DOHH2 (cell line): ENCODE results near the gene ELAVL1.

Experiments used
- H3F3A ChIP-seq: fragments of 200-600 bp; sonication (generic), shearing (Covaris generic); 2 replicates; pipeline ENCODE4 v1.6.0; 2016; ENCODE audit warnings: antibody characterized with exemption, mild to moderate bottlenecking; ENCODE audit not compliant: control insufficient read depth, insufficient read depth
- H3K27ac ChIP-seq: fragments of 200-600 bp; sonication (generic); 2 replicates; pipeline ENCODE4 v1.5.1; 2014; ENCODE audit warnings: low read depth, mild to moderate bottlenecking, low read length, moderate library complexity
- H3K27me3 ChIP-seq: fragments of 200-600 bp; sonication (generic); 2 replicates; pipeline ENCODE4 v1.6.1; 2014; ENCODE audit warnings: mild to moderate bottlenecking, low read length, mixed read lengths; ENCODE audit not compliant: control insufficient read depth
- H3K36me3 ChIP-seq: fragments of 200-600 bp; sonication (generic); 2 replicates; pipeline ENCODE4 v1.6.1; 2014; ENCODE audit warnings: mild to moderate bottlenecking, low read length, moderate library complexity, mixed read lengths; ENCODE audit not compliant: control insufficient read depth
- H3K4me1 ChIP-seq: fragments of 200-600 bp; sonication (generic); 2 replicates; pipeline ENCODE4 v1.6.1; 2014; ENCODE audit warnings: mild to moderate bottlenecking, low read length, mixed read lengths; ENCODE audit not compliant: control insufficient read depth
- H3K4me2 ChIP-seq: fragments of 200-600 bp; sonication (generic); 2 replicates; pipeline ENCODE4 v1.6.0; 2014; ENCODE audit warnings: mild to moderate bottlenecking, low read length, moderate library complexity
- H3K4me3 ChIP-seq: fragments of 200-600 bp; sonication (generic); 2 replicates; pipeline ENCODE4 v1.5.1; 2014; ENCODE audit warnings: mild to moderate bottlenecking, low read length, mixed read lengths
- H3K79me2 ChIP-seq: fragments of 200-600 bp; sonication (generic); 2 replicates; pipeline ENCODE4 v1.6.1; 2014; ENCODE audit warnings: mild to moderate bottlenecking, low read length, mixed read lengths; ENCODE audit not compliant: control insufficient read depth
- H3K9me2 ChIP-seq: fragments of 200-600 bp; sonication (generic); replicated peaks from 2 replicates; pipeline ENCODE4 v1.6.1; 2014; ENCODE audit warnings: mild to moderate bottlenecking, low read length, mixed read lengths; ENCODE audit not compliant: control insufficient read depth
- H3K9me3 ChIP-seq: fragments of 200-600 bp; sonication (generic); 2 replicates; pipeline ENCODE4 v1.6.1; 2014; ENCODE audit warnings: antibody characterized with exemption, low read length, mixed read lengths; ENCODE audit not compliant: control insufficient read depth, insufficient read depth
- H4K20me1 ChIP-seq: fragments of 200-600 bp; sonication (generic); 2 replicates; pipeline ENCODE4 v1.6.0; 2014; ENCODE audit warnings: low read depth, mild to moderate bottlenecking, antibody characterized with exemption, low read length, moderate library complexity; ENCODE audit not compliant: control insufficient read depth, insufficient read depth
- EZH2phosphoT487 ChIP-seq: fragments of 200-600 bp; sonication (generic); IDR thresholded peaks from 2 replicates; pipeline ENCODE4 v1.6.1; 2017; ENCODE audit warnings: borderline replicate concordance, mild to moderate bottlenecking, antibody characterized with exemption, low read length, moderate library complexity, mixed read lengths
- TF ChIP-seq, protein P1 (sequence below): fragments of 200-600 bp; sonication (generic); IDR thresholded peaks from one replicate; pipeline ENCODE4 v1.5.1; 2014; ENCODE audit warnings: antibody characterized with exemption, mild to moderate bottlenecking, low read depth, low read length; ENCODE audit not compliant: poor library complexity, severe bottlenecking

Gene ELAVL1

DNA sequence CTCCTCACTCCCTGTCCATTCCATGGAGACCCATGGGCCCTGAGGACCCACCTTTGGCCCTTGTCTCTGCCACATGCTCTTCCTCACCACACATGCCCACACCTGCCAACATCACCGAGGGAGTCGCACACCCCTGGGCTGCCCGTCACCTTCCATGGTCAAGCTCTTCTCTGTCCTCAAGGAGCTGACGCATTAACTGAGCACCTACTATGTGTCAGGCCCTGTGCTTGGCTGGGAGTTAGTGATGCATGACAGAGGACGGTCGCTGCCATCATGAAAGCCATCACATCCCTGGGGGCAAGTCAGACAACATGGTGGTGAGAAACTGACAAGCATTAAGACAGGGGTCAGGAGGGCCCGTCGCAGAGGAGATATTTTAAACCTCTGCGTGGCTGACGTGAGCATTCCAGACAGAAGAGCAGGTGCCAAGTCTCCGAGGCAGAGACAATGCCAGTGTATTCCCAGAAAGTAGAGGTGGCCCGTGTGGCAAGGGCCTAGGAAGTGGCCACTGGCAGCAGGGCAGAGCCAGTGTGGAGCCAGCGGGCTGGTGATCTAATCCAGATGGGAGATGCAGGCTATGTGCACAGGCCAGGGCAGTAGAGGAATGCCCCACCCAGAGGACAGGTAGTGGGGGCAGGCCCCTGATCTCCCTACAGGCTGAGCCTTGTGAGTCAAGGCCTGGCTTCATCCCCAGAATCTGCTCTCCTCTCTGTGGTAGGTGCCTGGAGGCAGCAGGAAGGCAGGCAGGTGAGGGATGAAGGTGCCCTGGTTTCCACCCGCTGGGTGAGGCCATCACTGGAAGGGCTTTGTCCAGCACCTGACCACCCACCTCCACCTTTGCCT lies 21.2 kb downstream of the ELAVL1 start:
- no peaks in the 10 kb centered on the region for H3F3A ChIP-seq
- H3K4me2 ChIP-seq, result no peak overlapping the region

DNA sequence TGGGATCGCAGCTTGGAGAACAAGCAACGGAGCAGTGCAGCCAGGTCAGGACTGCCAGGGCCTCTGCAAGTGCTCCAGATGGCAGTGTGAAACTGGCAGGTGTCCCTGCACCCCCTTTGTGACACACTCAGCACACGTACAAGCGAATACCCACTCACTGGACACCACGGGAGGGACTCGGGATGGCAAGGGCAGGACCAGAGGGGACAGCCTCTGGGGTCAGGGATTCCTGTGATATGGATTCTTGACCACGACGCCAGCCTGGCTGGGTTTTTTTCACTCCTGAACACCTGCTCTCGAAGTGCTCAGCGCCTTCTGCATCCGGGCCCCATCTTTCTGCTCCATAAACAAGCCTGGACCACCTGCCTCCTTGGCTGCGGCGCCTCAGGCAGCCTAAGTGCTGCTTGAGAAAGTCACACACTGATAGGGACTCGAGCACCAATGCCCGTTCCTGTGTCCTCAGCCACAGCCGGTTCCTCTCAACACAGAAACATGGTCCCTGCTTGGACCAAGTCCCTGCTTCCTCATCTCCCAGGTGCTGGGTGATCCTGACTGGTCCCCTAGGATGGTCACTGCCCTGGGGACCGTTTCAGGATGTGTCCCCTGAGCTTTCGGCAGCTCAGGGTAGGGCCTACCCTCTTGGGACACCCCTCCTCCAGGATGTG lies 22.0 kb downstream of the ELAVL1 start:
- H3K4me3 ChIP-seq, result no peak overlapping the region
- H3K36me3 ChIP-seq, result peaks cover 93% of the 10 kb centered on the region
- TF ChIP-seq EZH2phosphoT487, result no peak
- TF ChIP-seq, protein P1, sequence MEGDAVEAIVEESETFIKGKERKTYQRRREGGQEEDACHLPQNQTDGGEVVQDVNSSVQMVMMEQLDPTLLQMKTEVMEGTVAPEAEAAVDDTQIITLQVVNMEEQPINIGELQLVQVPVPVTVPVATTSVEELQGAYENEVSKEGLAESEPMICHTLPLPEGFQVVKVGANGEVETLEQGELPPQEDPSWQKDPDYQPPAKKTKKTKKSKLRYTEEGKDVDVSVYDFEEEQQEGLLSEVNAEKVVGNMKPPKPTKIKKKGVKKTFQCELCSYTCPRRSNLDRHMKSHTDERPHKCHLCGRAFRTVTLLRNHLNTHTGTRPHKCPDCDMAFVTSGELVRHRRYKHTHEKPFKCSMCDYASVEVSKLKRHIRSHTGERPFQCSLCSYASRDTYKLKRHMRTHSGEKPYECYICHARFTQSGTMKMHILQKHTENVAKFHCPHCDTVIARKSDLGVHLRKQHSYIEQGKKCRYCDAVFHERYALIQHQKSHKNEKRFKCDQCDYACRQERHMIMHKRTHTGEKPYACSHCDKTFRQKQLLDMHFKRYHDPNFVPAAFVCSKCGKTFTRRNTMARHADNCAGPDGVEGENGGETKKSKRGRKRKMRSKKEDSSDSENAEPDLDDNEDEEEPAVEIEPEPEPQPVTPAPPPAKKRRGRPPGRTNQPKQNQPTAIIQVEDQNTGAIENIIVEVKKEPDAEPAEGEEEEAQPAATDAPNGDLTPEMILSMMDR, result no peak
- H3K27ac ChIP-seq, result no peak overlapping the region
- no peaks in the 10 kb centered on the region for H3K4me1 ChIP-seq
- H3K4me2 ChIP-seq, result no peak overlapping the region
- H3K9me3 ChIP-seq, result no peaks in the 10 kb centered on the region
- peaks cover 5% of the 10 kb centered on the region for H4K20me1 ChIP-seq
- no peaks in the 10 kb centered on the region for H3K27me3 ChIP-seq
- peaks cover 70% of the 10 kb centered on the region for H3K79me2 ChIP-seq
- H3K9me2 ChIP-seq, result no peaks in the 10 kb centered on the region
- H3F3A ChIP-seq, result no peaks in the 10 kb centered on the region

More for the DNA sequence above, 21.2 kb downstream of the ELAVL1 start:
- Histone ChIP-seq H3K27ac (no peak overlapping the region), H3K36me3 (peaks cover 93% of the 10 kb centered on the region), H3K4me3 (no peak overlapping the region), H3K27me3 (no peaks in the 10 kb centered on the region), H3K79me2 (peaks cover 70% of the 10 kb centered on the region), H3K9me2 (no peaks in the 10 kb centered on the region), H3K9me3 (no peaks in the 10 kb centered on the region), H4K20me1 (peaks cover 5% of the 10 kb centered on the region), H3K4me1 (no peaks in the 10 kb centered on the region)
- TF ChIP-seq, protein P1, result no peak
- TF ChIP-seq EZH2phosphoT487, result no peak

DNA sequence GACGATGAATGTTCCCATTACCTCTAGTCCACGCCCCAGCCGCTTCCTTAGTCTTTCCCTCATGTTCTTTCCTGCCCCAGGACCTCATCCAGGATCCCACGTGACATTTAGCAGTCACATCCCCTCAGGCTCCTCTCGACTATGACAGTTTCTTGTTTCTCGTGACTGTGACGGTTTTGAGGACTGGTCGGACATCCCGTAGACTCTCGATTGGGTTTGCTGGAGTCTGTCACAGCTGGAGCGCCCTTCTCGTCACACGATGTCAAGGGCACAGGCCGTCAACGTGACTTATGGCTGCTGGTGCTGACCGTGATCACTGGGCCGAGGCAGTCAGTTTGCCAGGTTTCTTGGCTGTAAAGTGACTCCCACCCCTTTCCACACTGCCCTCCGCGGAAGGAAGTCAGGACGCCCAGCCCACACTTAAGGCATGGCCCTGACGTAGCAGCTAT lies 22.8 kb downstream of the ELAVL1 start:
- H3K4me1 ChIP-seq, result no peaks in the 10 kb centered on the region
- H3K27ac ChIP-seq, result no peak overlapping the region
- no peaks in the 10 kb centered on the region for H3F3A ChIP-seq
- H3K9me3 ChIP-seq, result no peaks in the 10 kb centered on the region
- peaks cover 70% of the 10 kb centered on the region for H3K79me2 ChIP-seq
- H3K4me3 ChIP-seq, result no peak overlapping the region
- H3K27me3 ChIP-seq, result no peaks in the 10 kb centered on the region
- H3K36me3 ChIP-seq, result peaks cover 93% of the 10 kb centered on the region
- H4K20me1 ChIP-seq, result peaks cover 5% of the 10 kb centered on the region
- H3K9me2 ChIP-seq, result no peaks in the 10 kb centered on the region
- H3K4me2 ChIP-seq, result no peak overlapping the region
- no peak for TF ChIP-seq EZH2phosphoT487
- TF ChIP-seq, protein P1, result no peak
